HG03064 (cell line): ENCODE measurements around the gene FAM25C.
"Not testable (repeated sequence)": the region's sequence is repeated elsewhere in the genome, so short reads cannot be mapped to it uniquely, and the experiment has no call there.

ENCODE experiments used
- ATAC-seq: cut with Tn5 transposase; IDR thresholded peaks from one replicate; pipeline ENCODE4 v1.9.1; 2021; ENCODE audit warnings: low read depth; ENCODE audit not compliant: unreplicated experiment

FAM25C gene

GRCh38 chr10:47960699-47961098 is 38.9 kb downstream of the FAM25C start:
- ATAC-seq: not testable (repeated sequence)

- not testable (repeated sequence) for ATAC-seq
Measured at GRCh38 chr10:47959677-47960076, 39.9 kb downstream of the FAM25C start.

GRCh38 chr10:47957158-47957557 is 42.4 kb downstream of the FAM25C start:
- not testable (repeated sequence) for ATAC-seq

- ATAC-seq: not testable (repeated sequence)
Measured at GRCh38 chr10:47947424-47947823, 52.2 kb downstream of the FAM25C start.
